Hepatocyte (in vitro differentiated cells): ENCODE measurements around the gene MTA3.

Experiments used
- CTCF ChIP-seq: fragments of 200-600 bp; sonication (generic); IDR thresholded peaks from 2 replicates; pipeline ENCODE4 v1.5.1; 2016; ENCODE audit warnings: antibody characterized with exemption, mild to moderate bottlenecking; ENCODE audit not compliant: poor library complexity
- EZH2 ChIP-seq: fragments of 200-600 bp; sonication (generic); IDR thresholded peaks from 2 replicates; pipeline ENCODE4 v1.6.1; 2016; ENCODE audit warnings: antibody characterized with exemption, mild to moderate bottlenecking, borderline replicate concordance
- EZH2phosphoT487 ChIP-seq: fragments of 200-600 bp; sonication (generic); IDR thresholded peaks from one replicate; pipeline ENCODE4 v1.6.1; 2018; ENCODE audit warnings: antibody characterized with exemption, mild to moderate bottlenecking, low read depth, moderate library complexity; ENCODE audit not compliant: unreplicated experiment, severe bottlenecking

GRCh38 chr2:42645551-42645950 is 77.1 kb downstream of the MTA3 start:
- TF ChIP-seq CTCF (no peak), EZH2 (no peak), EZH2phosphoT487 (no peak)
